Mesenchymal stem cell (in vitro differentiated cells and primary cell): ENCODE measurements around the gene ANKRD40. TPM values are rescaled to one million over a fixed set of nuclear protein-coding genes. Genes with fewer than 3 reads are reported as not detected.
A peak's percentile ranks its signal among the peaks of the same experiment; 100 is the strongest.

Experiments used
- DNase-seq: peaks from one replicate; pipeline ENCODE4 v3.0.0-alpha.2; 2013
- H2AFZ ChIP-seq: one replicate; pipeline ENCODE4 v1.6.1; 2013; ENCODE audit warnings: low read depth, mild to moderate bottlenecking, control low read depth, inconsistent platforms, low read length, moderate library complexity
- H2AK5ac ChIP-seq: 2 replicates; pipeline ENCODE4 v1.6.1; 2013; ENCODE audit warnings: low read length, moderate library complexity, mild to moderate bottlenecking, inconsistent platforms; ENCODE audit not compliant: severe bottlenecking
- H2BK120ac ChIP-seq: one replicate; pipeline ENCODE4 v1.6.1; 2013; ENCODE audit warnings: low read depth, mild to moderate bottlenecking, inconsistent platforms, low read length, moderate library complexity
- H2BK12ac ChIP-seq, 2 experiments: one replicate each; pipeline ENCODE4 v1.6.1; 2013; ENCODE audit warnings: inconsistent platforms in 2 of 2, low read length in 2 of 2, mild to moderate bottlenecking in 2 of 2, moderate library complexity in 2 of 2, control low read depth in 1 of 2
- H2BK15ac ChIP-seq: one replicate; pipeline ENCODE4 v1.6.1; 2013; ENCODE audit warnings: mild to moderate bottlenecking, low read depth, inconsistent platforms; ENCODE audit not compliant: poor library complexity, severe bottlenecking
- H2BK5ac ChIP-seq: 2 replicates; pipeline ENCODE4 v1.6.1; 2013; ENCODE audit warnings: low read depth, mild to moderate bottlenecking, low read length, control low read depth, inconsistent platforms; ENCODE audit not compliant: poor library complexity, severe bottlenecking
- H3K14ac ChIP-seq, 2 experiments: one replicate each; pipeline ENCODE4 v1.6.1; 2013; ENCODE audit warnings: inconsistent platforms in 2 of 2, low read length in 2 of 2, control low read depth in 1 of 2, mild to moderate bottlenecking in 1 of 2, moderate library complexity in 1 of 2
- H3K18ac ChIP-seq, 2 experiments: one replicate each; pipeline ENCODE4 v1.6.1; 2013; ENCODE audit warnings: inconsistent platforms in 2 of 2, low read length in 2 of 2, control low read depth in 1 of 2, low read depth in 1 of 2, mild to moderate bottlenecking in 1 of 2
- H3K23ac ChIP-seq, 2 experiments: one replicate each; pipeline ENCODE4 v1.6.1; 2013; ENCODE audit warnings: inconsistent platforms in 2 of 2, low read length in 2 of 2, mild to moderate bottlenecking in 2 of 2, moderate library complexity in 2 of 2, control low read depth in 1 of 2
- H3K27ac ChIP-seq: 2 replicates; pipeline ENCODE4 v1.5.1; 2013; ENCODE audit warnings: mild to moderate bottlenecking, moderate library complexity, low read length, control low read depth, inconsistent platforms; ENCODE audit not compliant: poor library complexity, severe bottlenecking
- H3K27me3 ChIP-seq, 2 experiments: 2 replicates each; pipeline versions ENCODE4 v1.6.1 to v1.7.0; 2013; ENCODE audit warnings: low read length in 2 of 2, mild to moderate bottlenecking in 2 of 2, moderate library complexity in 2 of 2, control low read depth in 1 of 2, inconsistent platforms in 1 of 2; ENCODE audit not compliant: control insufficient read depth in 1 of 2, insufficient read depth in 1 of 2
- H3K36me3 ChIP-seq, 2 experiments: 2 replicates each; pipeline versions ENCODE4 v1.6.1 to v1.7.0; 2013; ENCODE audit warnings: low read length in 2 of 2, control low read depth in 1 of 2, inconsistent platforms in 1 of 2, low read depth in 1 of 2, mild to moderate bottlenecking in 1 of 2; ENCODE audit not compliant: insufficient read depth in 2 of 2, control insufficient read depth in 1 of 2
- H3K4ac ChIP-seq, 2 experiments: one replicate each; pipeline ENCODE4 v1.6.1; 2013; ENCODE audit warnings: inconsistent platforms in 2 of 2, low read length in 2 of 2, mild to moderate bottlenecking in 2 of 2, moderate library complexity in 2 of 2, control low read depth in 1 of 2, low read depth in 1 of 2
- H3K4me1 ChIP-seq: 2 replicates; pipeline ENCODE4 v1.6.1; 2013; ENCODE audit warnings: low read depth, low read length, control low read depth; ENCODE audit not compliant: control insufficient read depth, insufficient read depth
- H3K4me2 ChIP-seq: 2 replicates; pipeline ENCODE4 v1.6.1; 2013; ENCODE audit warnings: low read length, mild to moderate bottlenecking, inconsistent platforms; ENCODE audit not compliant: poor library complexity, severe bottlenecking
- H3K4me3 ChIP-seq, 2 experiments: 2 replicates each; pipeline versions ENCODE4 v1.5.1 to v1.7.0; 2013; ENCODE audit warnings: low read length in 2 of 2, mild to moderate bottlenecking in 2 of 2, control low read depth in 1 of 2, low read depth in 1 of 2; ENCODE audit not compliant: insufficient read depth in 1 of 2
- H3K79me1 ChIP-seq: replicated peaks from 2 replicates; pipeline ENCODE4 v1.6.1; 2013; ENCODE audit warnings: mild to moderate bottlenecking, control low read depth, low read length, inconsistent platforms; ENCODE audit not compliant: poor library complexity, severe bottlenecking
- H3K9ac ChIP-seq: 2 replicates; pipeline ENCODE4 v1.7.0; 2013; ENCODE audit warnings: mild to moderate bottlenecking, low read length, moderate library complexity
- H3K9me3 ChIP-seq: 2 replicates; pipeline ENCODE4 v1.7.0; 2013; ENCODE audit warnings: mild to moderate bottlenecking, low read length; ENCODE audit not compliant: control insufficient read depth
- H4K8ac ChIP-seq: one replicate; pipeline ENCODE4 v1.6.1; 2013; ENCODE audit warnings: inconsistent platforms, mild to moderate bottlenecking, low read length, moderate library complexity
- H4K91ac ChIP-seq: one replicate; pipeline ENCODE4 v1.6.1; 2013; ENCODE audit warnings: mild to moderate bottlenecking, low read length, inconsistent platforms
- WGBS: methylation state at CpG from one replicate; pipeline ENCODE4 v1.1.7; 2013; ENCODE audit warnings: mixed read lengths; 5-methylcytosine and 5-hydroxymethylcytosine counted together
- polyA plus RNA-seq, 2 experiments: library from polyadenylated mRNA; stranded (reverse); fragments of 200-250 nt; gene quantifications; one replicate each; pipeline ENCODE4 v1.2.3, GENCODE V29; 2013

The ANKRD40 gene, protein sequence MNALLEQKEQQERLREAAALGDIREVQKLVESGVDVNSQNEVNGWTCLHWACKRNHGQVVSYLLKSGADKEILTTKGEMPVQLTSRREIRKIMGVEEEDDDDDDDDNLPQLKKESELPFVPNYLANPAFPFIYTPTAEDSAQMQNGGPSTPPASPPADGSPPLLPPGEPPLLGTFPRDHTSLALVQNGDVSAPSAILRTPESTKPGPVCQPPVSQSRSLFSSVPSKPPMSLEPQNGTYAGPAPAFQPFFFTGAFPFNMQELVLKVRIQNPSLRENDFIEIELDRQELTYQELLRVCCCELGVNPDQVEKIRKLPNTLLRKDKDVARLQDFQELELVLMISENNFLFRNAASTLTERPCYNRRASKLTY
- polyA plus RNA-seq (2013, experiment 1 of 2), result 25.9 TPM
- polyA plus RNA-seq (2013, experiment 2 of 2), result 26.3 TPM

DNA sequence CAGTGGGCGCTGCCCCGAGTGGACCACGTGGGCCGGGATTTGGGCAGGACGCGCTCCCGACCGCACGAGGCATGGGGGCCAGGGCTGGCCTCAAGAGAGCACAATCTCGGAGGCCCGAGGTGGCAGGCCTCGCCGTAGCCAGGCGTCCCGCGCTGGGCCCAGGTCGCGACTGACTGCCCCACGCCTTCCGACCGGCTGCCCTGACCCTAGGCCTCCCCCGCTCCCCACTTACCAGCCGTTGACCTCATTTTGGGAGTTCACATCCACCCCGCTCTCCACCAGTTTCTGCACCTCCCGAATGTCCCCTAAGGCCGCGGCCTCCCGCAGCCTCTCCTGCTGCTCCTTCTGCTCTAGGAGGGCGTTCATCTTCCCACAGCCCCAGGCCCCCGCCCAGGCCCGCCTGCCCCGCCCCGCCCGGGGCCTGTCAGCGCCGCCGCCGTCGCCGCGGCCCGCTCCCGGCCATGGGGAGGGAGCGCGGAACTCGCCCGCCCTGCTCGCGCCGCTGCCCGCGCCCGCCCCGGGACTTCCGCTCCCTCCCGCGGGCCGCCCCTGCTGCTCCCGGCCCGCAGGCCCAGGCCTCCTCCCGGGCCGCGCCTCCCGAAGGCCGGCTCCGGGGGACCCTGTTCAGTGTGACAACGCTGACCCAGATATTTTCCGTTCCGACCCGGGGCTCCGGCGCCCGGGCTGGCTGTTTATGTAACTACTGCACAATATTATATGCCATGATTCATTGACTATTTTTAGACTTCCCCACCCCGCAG is at the start of gene ANKRD40:
Gene ANKRD40 (minus strand): TSS at position 626 of the 761 bp plus-strand sequence. CDS start 260 bp downstream, at position 366.
- H3K27ac ChIP-seq, result peak within 1 kb of the TSS; percentile 91
- peak within 1 kb of the TSS in 1 of 2 experiments; percentile 70 for H3K23ac ChIP-seq
- H3K36me3 ChIP-seq, result peaks cover 0 to 26% of the 10 kb centered on the region in 2 experiments
- peak within 1 kb of the TSS; percentile 79 to 90 for H3K4me3 ChIP-seq
- peak within 1 kb of the TSS; percentile 91 for H4K8ac ChIP-seq
- H3K79me1 ChIP-seq, result peaks cover 9% of the 10 kb centered on the region
- DNase-seq, result peak; percentile 96
- H2BK12ac ChIP-seq, result peak within 1 kb of the TSS; percentile 32 to 90
- H2AFZ ChIP-seq, result peak within 1 kb of the TSS; percentile 97
- H3K4me2 ChIP-seq, result peak within 1 kb of the TSS; percentile 72
- peak within 1 kb of the TSS; percentile 96 for H3K9ac ChIP-seq
- H3K27me3 ChIP-seq, result no peaks in the 10 kb centered on the region
- H3K14ac ChIP-seq, result peak within 1 kb of the TSS in 1 of 2 experiments; percentile 99
- peak within 1 kb of the TSS; percentile 96 for H4K91ac ChIP-seq
- peak within 1 kb of the TSS; percentile 87 to 98 for H3K18ac ChIP-seq
- peak within 1 kb of the TSS; percentile 95 for H2BK5ac ChIP-seq
- peaks cover 13% of the 10 kb centered on the region for H3K4me1 ChIP-seq
- peak within 1 kb of the TSS; percentile 60 for H2BK15ac ChIP-seq
- H3K9me3 ChIP-seq, result no peaks in the 10 kb centered on the region
- H2BK120ac ChIP-seq, result peak within 1 kb of the TSS; percentile 97
- WGBS, result under 1% methylated on average over 41 of the region's 74 CpGs
- H2AK5ac ChIP-seq, result peak within 1 kb of the TSS; percentile 79
- H3K4ac ChIP-seq, result peak within 1 kb of the TSS; percentile 75 to 97

DNA sequence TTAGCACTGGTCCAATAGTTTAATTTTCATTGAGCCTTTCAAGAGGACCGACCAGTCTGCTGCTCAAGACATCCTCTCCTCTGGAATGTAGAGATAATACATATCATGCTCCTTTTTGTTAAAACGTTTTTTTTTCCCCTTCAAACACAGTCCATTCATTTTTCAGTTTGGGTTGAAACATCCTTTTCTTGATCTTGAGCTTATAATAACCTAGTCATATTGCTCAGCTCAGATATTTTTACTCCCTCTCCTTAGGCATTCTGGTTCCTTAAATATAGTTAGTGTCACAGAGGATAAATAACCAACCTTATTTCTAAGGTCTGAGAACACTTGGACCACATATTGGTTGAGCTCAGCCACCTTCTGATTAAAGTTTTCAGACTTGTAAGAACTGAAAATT is 46.8 kb upstream of the ANKRD40 start:
- no peak overlapping the region for H3K18ac ChIP-seq
- H3K9ac ChIP-seq, result no peak overlapping the region
- no peak overlapping the region for H3K4ac ChIP-seq
- no peaks in the 10 kb centered on the region for H3K9me3 ChIP-seq
- no peak overlapping the region for H3K23ac ChIP-seq
- no peak overlapping the region for H3K14ac ChIP-seq
- no peak overlapping the region for H2BK120ac ChIP-seq
- no peak overlapping the region for H4K8ac ChIP-seq
- WGBS, result 71% methylated on average over 2 of the region's 2 CpGs
- no peak overlapping the region for H3K4me3 ChIP-seq
- H4K91ac ChIP-seq, result no peak overlapping the region
- H2AFZ ChIP-seq, result no peak overlapping the region
- H2BK5ac ChIP-seq, result no peak overlapping the region
- no peaks in the 10 kb centered on the region for H3K27me3 ChIP-seq
- no peaks in the 10 kb centered on the region for H3K79me1 ChIP-seq
- peaks cover 3 to 68% of the 10 kb centered on the region in 2 experiments for H3K36me3 ChIP-seq
- DNase-seq, result no peak
- no peak overlapping the region for H2BK12ac ChIP-seq
- H2BK15ac ChIP-seq, result no peak overlapping the region
- peaks cover 6% of the 10 kb centered on the region for H3K4me1 ChIP-seq
- no peak overlapping the region for H3K4me2 ChIP-seq
- H3K27ac ChIP-seq, result no peak overlapping the region
- no peak overlapping the region for H2AK5ac ChIP-seq

DNA sequence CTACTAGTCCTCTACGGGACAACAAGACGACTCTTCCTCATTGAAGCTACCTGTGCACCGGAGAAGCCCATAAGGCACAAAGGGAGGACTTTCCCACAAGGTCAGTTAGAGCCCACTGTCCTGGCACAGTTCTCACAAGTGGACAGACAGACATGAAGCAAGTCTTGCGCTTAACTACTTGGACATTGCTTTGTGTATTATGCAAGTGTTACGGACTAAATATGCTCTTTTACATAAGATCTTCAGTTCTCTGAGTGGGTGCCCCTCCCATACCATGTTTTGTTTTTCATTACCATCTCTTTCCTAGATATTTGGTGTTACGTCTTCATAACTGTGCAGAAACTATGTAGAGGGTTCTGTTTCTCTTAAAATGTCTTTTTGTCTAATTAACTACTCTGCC is 41.5 kb upstream of the ANKRD40 start:
- H3K23ac ChIP-seq, result no peak overlapping the region
- peaks cover 9% of the 10 kb centered on the region for H3K79me1 ChIP-seq
- no peak overlapping the region for H2BK15ac ChIP-seq
- no peak overlapping the region for H3K18ac ChIP-seq
- peaks cover 13 to 100% of the 10 kb centered on the region in 2 experiments for H3K36me3 ChIP-seq
- H3K27ac ChIP-seq, result no peak overlapping the region
- no peaks in the 10 kb centered on the region for H3K4me1 ChIP-seq
- H2BK120ac ChIP-seq, result no peak overlapping the region
- no peak overlapping the region for H4K8ac ChIP-seq
- H3K14ac ChIP-seq, result no peak overlapping the region
- no peak overlapping the region for H3K4me2 ChIP-seq
- no peak overlapping the region for H2BK5ac ChIP-seq
- H3K4ac ChIP-seq, result no peak overlapping the region
- no peak for DNase-seq
- H2AK5ac ChIP-seq, result no peak overlapping the region
- WGBS, result 98% methylated on average over 4 of the region's 6 CpGs
- no peaks in the 10 kb centered on the region for H3K9me3 ChIP-seq
- H3K4me3 ChIP-seq, result no peak overlapping the region
- H4K91ac ChIP-seq, result no peak overlapping the region
- no peak overlapping the region for H2BK12ac ChIP-seq
- H2AFZ ChIP-seq, result no peak overlapping the region
- no peak overlapping the region for H3K9ac ChIP-seq
- no peaks in the 10 kb centered on the region for H3K27me3 ChIP-seq

DNA sequence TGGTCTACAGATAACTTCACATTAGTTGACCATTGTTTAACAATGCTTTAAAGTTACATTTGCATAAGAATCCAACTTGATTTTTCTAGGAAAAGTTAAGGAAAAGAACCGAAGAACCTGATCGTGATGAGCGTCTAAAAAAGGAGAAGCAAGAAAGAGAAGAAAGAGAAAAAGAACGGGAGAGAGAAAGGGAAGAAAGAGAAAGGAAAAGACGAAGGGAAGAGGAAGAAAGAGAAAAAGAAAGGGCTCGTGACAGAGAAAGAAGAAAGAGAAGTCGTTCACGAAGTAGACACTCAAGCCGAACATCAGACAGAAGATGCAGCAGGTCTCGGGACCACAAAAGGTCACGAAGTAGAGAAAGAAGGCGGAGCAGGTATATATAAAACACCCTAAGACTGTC is 37.9 kb upstream of the ANKRD40 start:
- no peak overlapping the region for H3K9ac ChIP-seq
- no peak overlapping the region for H2BK5ac ChIP-seq
- no peak overlapping the region for H2BK15ac ChIP-seq
- no peak overlapping the region for H3K4me3 ChIP-seq
- peaks cover 26 to 98% of the 10 kb centered on the region in 2 experiments for H3K36me3 ChIP-seq
- H3K27me3 ChIP-seq, result no peaks in the 10 kb centered on the region
- H2BK12ac ChIP-seq, result no peak overlapping the region
- WGBS, result 96% methylated on average over 10 of the region's 12 CpGs
- H4K91ac ChIP-seq, result no peak overlapping the region
- no peak for DNase-seq
- no peak overlapping the region for H3K27ac ChIP-seq
- H2BK120ac ChIP-seq, result no peak overlapping the region
- H3K4me2 ChIP-seq, result no peak overlapping the region
- no peak overlapping the region for H3K23ac ChIP-seq
- no peak overlapping the region for H3K18ac ChIP-seq
- H3K4ac ChIP-seq, result no peak overlapping the region
- H3K4me1 ChIP-seq, result no peaks in the 10 kb centered on the region
- H2AK5ac ChIP-seq, result no peak overlapping the region
- no peak overlapping the region for H2AFZ ChIP-seq
- H4K8ac ChIP-seq, result no peak overlapping the region
- H3K14ac ChIP-seq, result no peak overlapping the region
- peaks cover 13% of the 10 kb centered on the region for H3K79me1 ChIP-seq
- H3K9me3 ChIP-seq, result no peaks in the 10 kb centered on the region
